Measurements from ENCODE around the gene CDKAL1.

GRCh38 chr6:21039926-21040325 is 505.7 kb downstream of the CDKAL1 start:
- no peak for TF ChIP-seq CTCF (IDR thresholded peaks at IDR 0.05)
- TF ChIP-seq POLR2AphosphoS5 (IDR thresholded peaks at IDR 0.05): no peak
- no peak for TF ChIP-seq EP300 (IDR thresholded peaks at IDR 0.05)
- no peak for TF ChIP-seq POLR2A (IDR thresholded peaks at IDR 0.05)
